ENCODE measurements around the gene LBX1. TPM values are rescaled to one million over a fixed set of nuclear protein-coding genes. Genes with fewer than 3 reads are reported as not detected.

Gene LBX1
- total RNA-seq, 1 donor from 2014 or later, result not detected

DNA sequence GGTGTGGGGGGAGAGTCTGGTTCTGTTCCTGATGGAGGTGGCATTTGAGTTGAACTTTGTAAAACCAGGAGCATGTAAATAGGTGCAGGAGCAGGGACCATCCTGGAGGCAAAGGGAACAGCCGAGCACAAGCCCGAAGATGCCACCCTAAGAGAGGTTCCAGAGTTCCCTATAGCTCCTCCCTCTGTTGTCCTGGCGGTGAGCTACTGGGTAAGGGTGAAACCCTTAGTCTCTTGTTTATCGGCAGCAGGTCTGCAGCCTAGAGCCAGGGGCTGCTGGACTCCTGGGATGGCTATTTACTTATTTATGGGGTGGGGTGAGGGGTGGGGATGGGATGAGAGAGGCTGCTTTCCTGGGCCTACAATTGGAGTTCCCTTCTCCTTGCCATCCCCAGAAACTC is 6.5 kb upstream of the LBX1 start:
- peaks cover 92% of the 10 kb centered on the region for H3K27me3 ChIP-seq
- TF ChIP-seq, protein P1, sequence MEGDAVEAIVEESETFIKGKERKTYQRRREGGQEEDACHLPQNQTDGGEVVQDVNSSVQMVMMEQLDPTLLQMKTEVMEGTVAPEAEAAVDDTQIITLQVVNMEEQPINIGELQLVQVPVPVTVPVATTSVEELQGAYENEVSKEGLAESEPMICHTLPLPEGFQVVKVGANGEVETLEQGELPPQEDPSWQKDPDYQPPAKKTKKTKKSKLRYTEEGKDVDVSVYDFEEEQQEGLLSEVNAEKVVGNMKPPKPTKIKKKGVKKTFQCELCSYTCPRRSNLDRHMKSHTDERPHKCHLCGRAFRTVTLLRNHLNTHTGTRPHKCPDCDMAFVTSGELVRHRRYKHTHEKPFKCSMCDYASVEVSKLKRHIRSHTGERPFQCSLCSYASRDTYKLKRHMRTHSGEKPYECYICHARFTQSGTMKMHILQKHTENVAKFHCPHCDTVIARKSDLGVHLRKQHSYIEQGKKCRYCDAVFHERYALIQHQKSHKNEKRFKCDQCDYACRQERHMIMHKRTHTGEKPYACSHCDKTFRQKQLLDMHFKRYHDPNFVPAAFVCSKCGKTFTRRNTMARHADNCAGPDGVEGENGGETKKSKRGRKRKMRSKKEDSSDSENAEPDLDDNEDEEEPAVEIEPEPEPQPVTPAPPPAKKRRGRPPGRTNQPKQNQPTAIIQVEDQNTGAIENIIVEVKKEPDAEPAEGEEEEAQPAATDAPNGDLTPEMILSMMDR (IDR thresholded peaks at IDR 0.05), result no peak
- ATAC-seq, result no peak

DNA sequence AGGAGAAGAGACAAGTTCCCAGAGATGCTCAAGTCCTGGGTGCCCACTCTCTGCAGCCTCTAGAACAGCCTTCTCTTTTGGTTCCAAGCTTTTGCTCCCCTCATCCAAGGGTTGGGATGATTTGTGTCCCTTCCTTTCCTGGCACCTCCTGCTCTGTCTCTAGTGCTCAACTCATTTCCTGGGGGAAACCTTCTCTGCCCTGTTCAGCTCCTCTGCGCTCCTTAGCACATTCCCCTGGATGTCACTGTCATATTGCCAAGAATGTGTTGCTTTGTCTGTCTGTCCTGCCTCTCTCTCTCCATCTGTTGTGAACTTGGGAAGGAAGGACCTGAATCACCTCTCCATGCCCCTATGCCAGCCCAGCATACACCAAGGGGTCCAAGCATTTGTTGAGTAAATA is 5.1 kb upstream of the LBX1 start:
- H3K9me3 ChIP-seq, result no peaks in the 10 kb centered on the region
- no peak overlapping the region for H3K27ac ChIP-seq
- TF ChIP-seq, protein P1 (IDR thresholded peaks at IDR 0.05), result no peak
- H3K4me1 ChIP-seq, result peaks cover 15% of the 10 kb centered on the region
- intact Hi-C loops (cut with DNase I), result no loop called here
- DNase-seq (no peak), ATAC-seq (no peak)
- no peaks in the 10 kb centered on the region for H3K36me3 ChIP-seq
- H3K27me3 ChIP-seq, result peaks cover 100% of the 10 kb centered on the region
- no peak overlapping the region for H3K4me3 ChIP-seq

More for the DNA sequence above, 6.5 kb upstream of the LBX1 start:
- Histone ChIP-seq H3K36me3 (no peaks in the 10 kb centered on the region), H3K4me1 (peaks cover 5% of the 10 kb centered on the region), H3K4me3 (no peak overlapping the region), H3K9me3 (no peaks in the 10 kb centered on the region), H3K27ac (no peak overlapping the region)
- DNase-seq, result no peak
- intact Hi-C loops (cut with DNase I), result no loop called here

DNA sequence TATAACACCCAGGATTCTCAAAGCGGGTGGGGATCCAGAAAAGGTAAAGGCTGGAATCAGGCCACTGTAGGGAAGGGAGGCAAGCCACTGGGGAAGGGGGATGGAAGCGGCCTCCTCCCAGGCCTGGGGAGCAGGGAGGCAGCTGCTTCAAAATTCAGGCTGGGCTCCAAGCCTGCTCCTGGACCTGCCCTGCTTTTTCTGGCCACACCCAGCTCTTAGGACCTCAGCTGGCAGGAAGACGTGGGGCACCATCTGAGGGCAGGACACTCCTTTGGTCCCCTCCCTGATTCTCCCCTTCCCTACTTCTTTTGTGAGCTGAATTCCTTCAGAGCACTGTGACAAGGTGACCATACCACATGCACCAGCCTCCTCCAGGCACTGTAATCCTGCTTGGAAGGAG is 4.6 kb upstream of the LBX1 start:
- Histone ChIP-seq H3K36me3 (no peaks in the 10 kb centered on the region), H3K4me1 (peaks cover 19% of the 10 kb centered on the region), H3K9me3 (no peaks in the 10 kb centered on the region), H3K27me3 (peaks cover 100% of the 10 kb centered on the region), H3K4me3 (no peak overlapping the region), H3K27ac (no peak overlapping the region)
- TF ChIP-seq, protein P1 (IDR thresholded peaks at IDR 0.05), result no peak
- DNase-seq (no peak), ATAC-seq (no peak)
- intact Hi-C loops (cut with DNase I), result no loop called here

DNA sequence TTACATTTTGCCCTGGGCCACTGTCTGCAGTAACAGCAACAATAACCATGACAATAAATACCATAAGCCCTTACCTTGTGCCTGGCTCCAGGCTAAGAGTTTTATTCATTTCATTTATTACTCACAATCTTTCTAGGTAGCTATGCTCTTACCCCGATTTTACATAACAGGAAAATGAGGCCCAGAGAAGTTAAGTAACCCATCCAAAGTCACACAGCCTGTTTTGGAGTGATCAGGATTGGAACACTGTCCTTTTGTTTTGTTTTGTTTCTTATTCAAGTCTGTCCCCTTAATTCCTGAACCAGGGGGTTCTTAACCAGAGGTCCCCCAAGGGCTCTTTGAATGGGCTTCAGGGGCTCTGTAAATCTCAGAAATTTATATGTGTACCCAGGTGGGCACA is 4.2 kb upstream of the LBX1 start:
- H3K27me3 ChIP-seq, result peaks cover 99% of the 10 kb centered on the region
- intact Hi-C loops (cut with DNase I), result no loop called here
- TF ChIP-seq, protein P1 (IDR thresholded peaks at IDR 0.05), result no peak

DNA sequence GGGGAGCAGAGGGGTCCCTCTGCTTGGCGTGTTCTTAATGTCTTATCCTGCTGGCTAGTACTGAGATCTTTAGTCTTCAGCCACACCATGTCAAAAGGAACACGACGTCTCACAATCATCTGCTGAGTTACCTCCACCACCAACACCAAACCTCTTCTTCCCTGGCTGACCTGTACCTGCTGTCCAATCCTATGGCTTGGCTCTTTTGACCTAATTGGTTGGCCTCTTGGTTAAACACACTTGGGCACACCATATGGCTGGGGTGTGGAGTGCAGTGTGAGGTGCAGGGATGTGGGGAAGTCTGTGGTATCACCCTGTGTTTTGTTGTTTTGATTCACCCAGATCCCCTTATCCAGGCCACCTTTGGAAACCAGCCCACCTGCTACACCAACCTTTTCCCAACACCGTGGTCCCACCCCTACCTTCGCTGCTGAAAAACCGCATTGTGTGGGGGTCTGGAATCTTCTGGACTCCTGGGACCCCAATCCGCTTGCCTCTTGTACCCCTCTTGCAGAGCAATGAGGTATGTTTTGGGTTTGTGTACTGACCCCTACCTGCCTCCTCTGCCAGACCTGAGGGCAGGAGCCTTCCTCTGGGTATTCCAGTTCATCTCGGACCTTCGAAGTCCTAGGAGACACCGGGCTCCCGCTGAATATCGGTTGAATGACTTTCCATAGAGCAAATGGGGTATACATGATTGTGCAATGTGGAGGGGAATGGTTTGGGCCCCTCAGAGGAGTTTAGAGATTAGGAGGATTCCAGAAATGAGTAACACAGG is 2.8 kb upstream of the LBX1 start:
- Histone ChIP-seq H3K36me3 (no peaks in the 10 kb centered on the region), H3K27ac (no peak overlapping the region), H3K9me3 (no peaks in the 10 kb centered on the region), H3K27me3 (peaks cover 99% of the 10 kb centered on the region), H3K4me1 (peaks cover 26% of the 10 kb centered on the region), H3K4me3 (no peak overlapping the region)
- no peak for ATAC-seq
- intact Hi-C loops (cut with DNase I), result no loop called here
- DNase-seq, result no peak
- TF ChIP-seq, protein P1 (IDR thresholded peaks at IDR 0.05), result no peak

More for the DNA sequence above, 4.2 kb upstream of the LBX1 start:
- no peak overlapping the region for H3K27ac ChIP-seq
- ATAC-seq (no peak), DNase-seq (no peak)
- no peak overlapping the region for H3K4me3 ChIP-seq
- H3K36me3 ChIP-seq, result no peaks in the 10 kb centered on the region
- no peaks in the 10 kb centered on the region for H3K9me3 ChIP-seq
- peaks cover 20% of the 10 kb centered on the region for H3K4me1 ChIP-seq

Measured in upper lobe of right lung (tissue), 1 donor.